HL-60/S4 (cell line): Measurements from ENCODE around the gene NEGR1.

Experiments used
- in situ Hi-C: fragments of 300-500 bp; cut with MboI; formaldehyde crosslinking; loops from 2 replicates; pipeline ENCODE4 v1.14.3; 2022; ENCODE audit warnings: low sequenced_read_pairs

The NEGR1 gene

DNA sequence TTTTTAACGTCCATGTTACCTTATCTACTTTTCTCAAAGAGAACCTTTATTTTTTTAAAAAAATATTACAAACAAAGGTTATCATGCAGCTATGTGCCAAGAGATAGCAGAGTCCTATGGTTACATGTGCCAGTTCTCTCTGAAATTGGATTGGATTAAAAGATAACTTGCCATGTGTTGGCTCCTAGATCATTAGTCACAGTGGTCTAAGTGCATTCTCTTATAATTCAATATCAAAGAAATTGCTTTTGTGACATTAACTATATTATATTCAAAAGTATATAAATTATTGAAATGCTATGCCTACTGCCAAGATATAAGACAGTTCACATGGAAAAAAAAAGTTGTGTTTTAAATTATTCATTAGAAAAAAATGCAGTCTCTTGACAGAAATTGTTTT lies 494.2 kb downstream of the NEGR1 start:
- in situ Hi-C loops = no loop called here

DNA sequence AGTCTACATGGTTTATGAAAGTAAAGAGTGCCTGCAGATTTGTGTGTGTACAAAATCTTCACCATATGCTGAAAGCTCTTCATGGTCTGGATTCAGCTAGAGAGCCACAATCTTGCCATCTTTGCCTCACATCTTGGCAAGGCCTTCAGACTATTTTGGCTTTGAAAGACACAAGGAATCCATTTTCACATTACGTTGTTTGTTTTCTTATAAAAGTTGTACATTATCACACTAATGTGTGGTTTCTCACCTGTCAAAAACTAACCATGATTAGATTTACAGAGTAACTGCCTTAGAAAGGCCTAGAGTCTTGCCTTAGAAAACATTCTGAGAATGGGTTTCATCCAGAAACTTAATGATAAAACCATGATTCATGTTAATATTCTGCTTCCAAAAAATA lies 494.6 kb downstream of the NEGR1 start:
- in situ Hi-C loops = no loop called here

DNA sequence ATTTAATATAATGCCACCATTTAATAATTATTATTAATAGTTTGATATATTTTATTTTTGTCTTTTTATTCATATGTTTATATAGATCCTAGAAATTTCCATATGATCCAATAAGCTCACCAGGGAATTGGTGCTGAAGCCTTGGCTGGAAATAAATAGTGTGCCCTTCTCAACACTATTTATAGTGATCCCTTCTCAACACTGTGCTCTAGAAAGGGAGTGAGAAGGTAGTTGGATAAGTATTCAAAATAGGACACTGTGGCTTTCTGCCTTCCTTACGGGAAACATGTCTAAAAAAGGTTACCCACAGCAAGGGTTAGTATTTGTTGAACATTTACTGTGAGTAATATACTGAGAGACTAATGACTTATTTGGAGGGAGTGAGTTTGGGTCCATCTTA lies 496.1 kb downstream of the NEGR1 start:
- in situ Hi-C loops = no loop called here

DNA sequence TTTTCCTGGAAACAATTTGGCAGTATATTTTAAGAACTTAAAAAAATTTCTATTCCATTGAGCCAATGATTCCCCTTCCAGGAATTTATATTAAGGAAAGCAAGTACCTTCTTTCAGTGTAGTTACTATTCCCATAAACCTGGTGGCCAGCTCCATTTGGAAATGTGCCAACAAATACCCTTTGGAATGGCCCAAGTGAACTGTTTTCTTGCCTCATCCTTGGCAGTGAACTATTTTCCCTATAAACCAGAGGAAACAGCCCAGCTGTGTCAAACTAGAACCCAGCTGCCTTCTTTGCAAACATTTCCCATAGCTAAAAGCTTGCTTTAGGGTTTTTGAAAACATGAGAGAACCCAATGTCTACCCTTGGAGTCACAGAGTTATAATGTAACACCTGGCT lies 496.9 kb downstream of the NEGR1 start:
- in situ Hi-C loops = no loop called here

DNA sequence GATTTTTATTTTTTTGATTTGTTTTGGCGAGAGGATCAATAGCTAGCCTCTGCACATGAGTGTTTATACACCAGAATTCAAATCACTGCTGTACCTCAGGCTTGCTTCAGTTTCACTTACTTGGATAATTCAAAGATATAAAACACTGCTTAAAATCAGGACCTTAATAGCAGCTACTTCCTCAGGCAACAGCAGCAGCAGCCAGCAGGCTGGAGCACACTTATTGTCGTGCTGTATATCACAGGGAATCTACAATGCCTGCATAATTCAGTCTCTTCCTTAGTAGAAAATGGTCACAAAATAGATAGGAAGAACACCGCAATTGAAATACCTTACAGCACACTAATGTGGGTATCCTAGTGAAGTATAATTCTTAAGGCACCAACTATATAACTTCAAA lies 497.3 kb downstream of the NEGR1 start:
- in situ Hi-C loops = no loop called here

DNA sequence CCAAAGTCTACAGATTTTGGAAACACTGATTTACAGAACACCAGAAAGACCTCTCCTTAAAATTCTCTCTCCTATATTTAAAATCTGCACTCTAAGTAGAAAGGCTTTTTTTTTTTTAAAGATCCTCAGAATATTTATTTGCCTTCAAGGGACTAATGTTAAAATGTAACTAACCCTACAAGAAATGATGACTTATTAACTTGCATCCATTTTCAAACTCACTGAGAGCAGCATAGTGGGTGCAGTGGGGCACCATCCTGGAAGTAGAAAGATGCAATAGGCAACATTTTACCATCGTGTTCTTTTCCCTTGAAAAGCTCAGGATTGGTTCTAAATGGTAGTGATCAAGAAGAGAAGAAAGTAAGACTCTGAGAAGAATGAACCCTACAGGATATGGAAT lies 498.1 kb downstream of the NEGR1 start:
- in situ Hi-C loops = no loop called here

DNA sequence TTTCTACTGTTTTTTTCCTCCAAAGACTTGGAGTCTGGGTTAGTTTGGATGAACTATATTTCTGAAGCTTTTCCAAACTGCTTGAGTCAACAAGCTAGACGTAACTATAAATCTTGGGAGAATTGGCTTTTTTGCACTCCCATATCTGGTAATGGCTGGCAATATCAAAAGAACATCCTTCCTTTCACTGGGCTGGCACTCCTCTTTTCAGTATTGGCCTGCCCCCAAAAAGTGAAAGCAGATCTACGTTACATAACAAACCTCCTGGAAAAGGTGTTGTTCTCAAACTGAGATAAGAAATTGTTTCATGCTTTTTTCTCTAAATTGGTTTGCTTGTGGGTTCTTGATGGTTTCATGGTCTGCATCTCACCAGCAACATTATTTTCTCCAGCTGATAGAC lies 499.3 kb downstream of the NEGR1 start:
- in situ Hi-C loops = no loop called here

DNA sequence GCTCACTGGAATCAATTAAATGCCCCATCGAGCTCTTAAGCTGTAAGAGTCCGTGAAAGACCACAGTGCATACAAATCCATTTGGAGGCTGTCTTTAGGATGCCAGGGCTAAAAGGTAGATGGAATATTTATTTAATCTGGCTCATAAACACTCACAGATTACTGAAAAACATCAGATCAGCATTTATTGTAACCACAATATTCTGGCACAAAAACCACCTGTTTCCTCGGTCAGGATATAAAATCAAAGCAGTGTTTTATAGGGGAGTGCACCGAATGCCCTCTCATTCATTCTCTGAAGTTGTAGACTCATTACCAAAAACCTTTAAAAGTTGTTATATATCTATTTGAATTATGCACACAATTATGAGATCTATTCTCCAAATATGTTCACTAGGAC lies 500.9 kb downstream of the NEGR1 start:
- in situ Hi-C loops = no loop called here

DNA sequence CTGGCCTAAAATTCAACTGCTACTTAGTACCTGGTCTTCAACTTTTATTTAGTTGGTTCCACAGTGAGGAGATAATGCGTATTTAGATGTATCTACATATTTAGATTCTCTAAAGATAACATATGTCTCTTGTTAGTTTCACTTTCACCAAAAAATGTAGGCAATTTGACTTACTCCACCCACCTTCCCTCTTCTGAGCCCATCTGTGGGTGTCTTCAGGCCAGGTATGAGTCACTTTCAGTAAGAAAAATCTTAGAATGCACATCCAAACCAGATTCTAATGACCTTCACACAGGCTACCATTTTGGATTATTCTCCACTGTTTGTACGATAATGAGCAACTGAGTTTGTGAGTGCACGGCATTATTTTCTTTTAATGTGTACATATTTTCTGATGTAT lies 501.7 kb downstream of the NEGR1 start:
- in situ Hi-C loops = no loop called here

DNA sequence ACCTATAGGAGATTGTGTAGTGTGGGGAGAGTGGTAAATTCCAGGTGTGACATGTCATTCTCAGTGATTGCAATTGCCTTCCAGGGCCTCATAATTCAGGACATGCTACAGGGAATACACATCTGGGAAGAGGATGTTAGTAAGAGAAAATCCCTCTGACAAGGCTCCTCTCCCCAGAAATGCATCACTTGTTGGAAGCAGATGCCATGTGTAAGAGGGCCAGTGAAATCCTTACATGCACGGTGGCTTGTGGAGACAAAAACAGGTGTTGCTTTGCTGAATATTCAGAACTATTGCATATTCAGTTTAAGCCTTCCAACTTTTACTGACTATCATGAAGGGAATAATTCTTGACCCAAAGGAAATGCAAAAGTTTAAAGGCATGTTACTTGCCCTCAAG lies 503.4 kb downstream of the NEGR1 start:
- in situ Hi-C loops = no loop called here

DNA sequence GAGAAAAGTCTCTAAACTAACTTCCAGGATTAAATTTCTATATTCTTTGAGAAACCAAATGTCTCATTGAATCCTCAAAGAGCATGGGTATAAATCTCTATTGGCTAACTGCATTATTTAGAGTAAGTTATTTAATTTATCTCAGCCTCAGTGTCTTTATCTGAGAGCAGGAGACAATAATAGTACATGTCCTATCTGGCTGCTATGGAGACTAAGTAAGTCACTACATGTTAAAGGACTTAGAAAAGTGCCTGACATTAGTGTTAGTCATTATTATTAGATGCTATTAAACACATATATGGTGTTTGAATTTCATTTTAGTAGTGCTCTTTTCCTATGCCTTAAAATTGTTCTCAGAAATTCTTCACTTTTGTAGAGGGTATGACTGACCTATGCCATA lies 505.2 kb downstream of the NEGR1 start:
- in situ Hi-C loops = no loop called here

DNA sequence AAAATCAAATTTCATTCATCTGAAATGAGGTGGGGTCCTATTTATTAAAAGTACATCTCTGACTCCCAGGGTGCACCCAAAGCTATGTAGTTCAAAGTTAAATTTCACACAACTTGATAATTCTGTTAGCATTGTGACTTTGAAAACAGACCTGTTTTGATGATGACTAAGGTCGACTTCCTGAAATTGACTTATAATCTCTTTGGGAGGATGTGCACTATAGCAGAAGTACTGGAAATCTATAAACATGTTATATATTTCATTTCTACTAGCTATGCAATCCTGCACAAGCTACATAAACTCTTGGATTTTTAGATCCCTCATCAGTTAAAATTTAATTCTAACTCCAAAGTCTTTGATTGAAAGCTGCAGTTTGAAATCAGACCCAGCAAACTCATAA lies 507.6 kb downstream of the NEGR1 start:
- in situ Hi-C loops = no loop called here

DNA sequence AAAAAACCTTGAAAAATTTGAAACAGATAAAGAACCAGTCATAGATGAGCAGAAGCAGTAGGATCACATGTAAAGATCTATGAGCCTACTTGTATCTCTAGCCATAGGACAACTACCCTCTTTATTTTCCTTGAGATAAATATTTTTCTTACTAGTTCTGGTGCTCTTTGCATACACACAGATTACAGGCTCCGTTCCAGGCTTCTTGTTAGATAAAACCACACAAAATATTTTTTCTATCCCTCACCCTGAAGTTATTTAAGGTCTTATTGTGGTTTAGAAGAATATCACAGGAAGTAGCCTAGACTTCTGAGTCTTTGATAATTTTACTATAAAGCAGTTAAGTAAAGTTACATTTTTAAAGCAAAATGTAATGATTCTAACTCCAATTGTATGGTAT lies 512.2 kb downstream of the NEGR1 start:
- in situ Hi-C loops = no loop called here

DNA sequence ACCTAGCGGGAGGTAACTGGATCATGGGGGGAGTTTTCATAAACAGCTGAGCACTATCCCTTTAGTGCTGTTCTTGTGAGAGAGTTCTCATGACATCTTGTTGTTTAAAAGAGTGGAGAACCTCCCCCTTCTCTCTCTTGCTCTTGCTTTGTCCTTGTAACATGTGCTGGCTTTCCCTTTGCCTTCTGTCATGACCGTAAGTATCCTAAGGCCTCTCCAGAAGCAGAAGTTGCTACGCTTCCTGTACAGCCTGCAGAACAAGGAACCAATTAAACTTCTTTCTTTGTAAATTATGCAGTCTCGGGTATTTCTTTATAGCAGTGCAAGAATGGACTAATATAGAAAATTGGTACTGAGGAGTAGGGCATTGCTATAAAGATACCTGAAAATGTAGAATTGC lies 515.6 kb downstream of the NEGR1 start:
- in situ Hi-C loops = no loop called here

DNA sequence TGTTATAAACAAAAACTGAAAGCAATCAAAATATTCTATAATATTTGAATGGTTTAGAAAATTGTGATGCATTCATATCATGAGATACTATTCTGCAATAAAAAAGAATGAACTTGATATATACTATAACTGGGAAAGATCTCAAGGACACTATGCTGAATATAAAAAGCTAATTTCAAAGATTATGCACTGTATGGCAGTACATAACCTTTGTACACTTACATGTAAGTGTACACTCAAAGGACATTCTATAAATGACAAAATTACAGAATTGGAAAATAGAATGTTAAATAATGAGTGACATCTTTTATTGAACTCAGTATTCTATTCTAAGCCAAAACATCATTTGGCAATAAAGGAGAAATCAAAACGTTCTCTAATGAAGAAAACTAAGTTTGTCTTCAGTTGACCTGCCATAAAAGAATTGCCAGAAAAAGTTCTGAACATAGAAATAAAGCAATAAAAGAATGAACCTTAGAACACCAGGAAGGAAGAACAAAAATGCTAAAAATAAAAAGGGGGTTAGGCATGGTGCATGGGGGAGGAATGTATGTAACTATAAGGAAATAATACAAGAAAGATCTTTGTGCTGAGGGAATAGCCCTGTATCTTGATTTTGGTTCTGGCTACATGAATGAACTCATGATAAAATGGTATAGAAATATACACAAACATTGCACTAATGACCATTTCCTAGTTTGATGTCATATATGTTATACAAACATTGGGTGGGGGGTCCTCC lies 519.7 kb downstream of the NEGR1 start:
- in situ Hi-C loops = no loop called here

DNA sequence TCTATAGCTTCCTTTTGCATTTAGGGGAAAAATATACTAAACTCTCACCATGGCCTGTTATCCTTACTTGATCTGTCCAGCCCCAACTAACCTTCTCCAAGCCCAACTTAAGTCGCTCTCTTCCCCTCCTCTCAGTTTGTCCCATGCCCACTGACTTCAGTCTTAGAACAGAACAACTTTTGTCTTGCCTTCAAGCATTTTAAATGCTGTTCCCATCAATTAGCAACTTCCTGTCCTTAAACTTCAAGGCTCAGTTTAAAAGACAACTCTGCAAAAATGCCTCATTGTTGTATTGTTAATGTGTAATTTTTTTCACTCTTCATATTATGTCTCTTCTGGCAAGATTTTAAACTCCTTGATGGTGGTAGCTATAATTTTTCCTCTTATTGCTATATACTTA lies 526.9 kb downstream of the NEGR1 start:
- in situ Hi-C loops = no loop called here

DNA sequence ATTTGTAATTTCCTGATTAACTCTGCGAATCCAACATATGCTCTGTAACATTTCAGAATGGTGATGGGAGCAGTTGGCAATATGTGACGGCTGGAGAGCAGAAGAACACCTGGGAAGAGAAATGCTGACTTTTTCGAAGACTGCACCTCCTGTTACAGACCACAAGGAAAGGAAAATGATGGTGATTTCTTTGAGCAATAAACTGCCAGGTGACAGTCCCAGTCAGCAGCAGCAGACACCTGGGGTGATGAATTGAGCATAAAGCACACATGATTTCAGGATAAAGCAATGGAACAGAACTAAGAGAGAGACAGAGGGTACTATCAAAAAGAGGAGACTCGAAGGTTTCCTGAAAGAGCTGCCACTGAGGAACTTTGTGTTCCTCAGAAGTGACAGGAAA lies 528.6 kb downstream of the NEGR1 start:
- in situ Hi-C loops = no loop called here

DNA sequence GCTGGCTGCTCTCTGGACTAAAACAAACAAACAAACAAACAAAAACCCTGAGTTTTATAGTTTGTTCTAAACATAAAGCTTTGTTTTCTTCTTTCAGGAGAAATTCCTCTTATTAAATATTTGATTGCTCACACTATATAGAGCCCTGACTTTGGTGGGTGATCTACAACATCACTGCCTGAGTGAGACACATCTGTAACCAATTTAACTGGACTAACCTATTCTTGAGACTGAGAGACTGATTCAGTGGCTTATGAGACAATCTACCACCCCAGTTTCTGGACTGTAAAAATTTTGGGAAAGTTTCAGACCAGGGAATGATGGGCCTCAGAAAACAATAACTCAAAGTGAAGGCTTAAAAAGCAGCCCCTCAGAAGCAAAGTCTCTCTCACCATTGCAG lies 537.0 kb downstream of the NEGR1 start:
- in situ Hi-C loops = no loop called here

DNA sequence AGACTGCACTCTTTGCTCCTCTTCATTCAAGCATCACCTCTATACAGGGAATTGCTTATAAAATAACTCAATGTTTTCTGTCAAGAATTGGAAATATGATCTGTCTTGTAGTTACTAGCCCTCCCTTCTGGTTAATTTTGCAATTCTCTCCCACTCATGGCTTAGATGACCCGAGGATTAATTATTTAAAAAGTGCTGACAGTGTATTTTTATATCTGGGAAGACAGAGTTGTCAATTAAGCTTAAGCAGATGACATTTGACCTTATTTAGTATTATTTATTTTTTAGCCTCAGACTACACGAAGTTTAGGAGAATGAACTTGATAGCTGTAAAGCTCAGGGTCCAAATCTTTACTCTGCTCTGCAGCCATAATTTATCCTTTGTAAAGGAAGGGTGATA lies 538.5 kb downstream of the NEGR1 start:
- in situ Hi-C loops = no loop called here

DNA sequence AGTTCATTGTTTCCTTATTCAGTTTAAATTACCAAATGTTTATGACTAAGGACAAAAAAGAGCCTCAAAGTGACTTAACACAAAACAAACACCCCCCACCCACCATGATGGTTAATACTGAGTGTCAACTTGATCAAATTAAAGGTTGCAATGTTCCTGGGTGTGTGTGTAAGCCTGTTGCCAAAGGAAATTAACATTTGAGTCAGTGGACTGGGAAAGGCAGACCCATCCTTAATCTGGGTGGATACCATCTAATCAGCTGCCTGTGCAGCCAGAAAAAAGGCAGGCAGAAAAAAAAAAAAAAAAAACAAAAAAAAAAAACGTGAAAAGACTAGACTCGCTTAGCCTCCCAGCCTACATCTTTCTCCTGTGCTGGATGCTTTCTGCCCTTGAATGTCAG lies 543.4 kb downstream of the NEGR1 start:
- in situ Hi-C loops = no loop called here

DNA sequence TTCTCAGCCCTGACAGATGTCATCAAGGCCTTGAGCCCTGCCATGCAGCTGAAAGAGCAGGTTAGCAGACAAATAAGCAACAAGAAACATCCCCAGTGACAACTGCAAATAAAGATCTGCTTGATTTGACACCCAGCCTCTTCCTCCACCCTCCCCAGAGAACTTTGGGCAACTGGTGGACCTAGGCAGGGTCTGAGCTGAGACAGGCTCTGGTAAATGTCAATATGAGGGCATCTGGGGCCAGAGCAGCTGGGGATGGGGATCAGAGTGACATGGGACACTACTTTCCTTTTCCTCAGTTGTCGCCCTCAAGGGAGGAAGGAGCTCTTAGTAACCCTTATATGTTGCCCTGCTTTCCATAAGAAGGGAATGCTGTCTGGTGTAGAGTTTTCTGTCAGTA lies 544.1 kb downstream of the NEGR1 start:
- in situ Hi-C loops = no loop called here

DNA sequence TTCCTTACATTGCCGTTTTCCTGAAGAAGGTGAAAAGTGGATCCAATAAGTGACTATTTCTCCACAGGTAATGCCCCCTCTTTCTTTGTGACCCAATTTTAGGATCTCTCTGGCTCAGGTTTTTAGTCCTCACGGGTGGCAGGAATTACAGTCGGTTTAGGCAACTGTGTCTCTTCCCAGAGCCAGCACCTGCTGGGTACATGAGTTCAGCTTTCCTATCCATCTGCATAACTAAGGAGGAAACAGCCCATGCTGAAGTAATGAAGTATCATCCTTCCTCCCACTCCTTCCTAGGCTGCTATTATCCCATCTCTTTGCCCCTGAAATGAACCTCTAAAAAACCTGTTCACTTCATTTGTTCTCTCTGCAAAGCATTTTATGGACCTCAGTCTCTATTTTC lies 544.6 kb downstream of the NEGR1 start:
- in situ Hi-C loops = no loop called here

DNA sequence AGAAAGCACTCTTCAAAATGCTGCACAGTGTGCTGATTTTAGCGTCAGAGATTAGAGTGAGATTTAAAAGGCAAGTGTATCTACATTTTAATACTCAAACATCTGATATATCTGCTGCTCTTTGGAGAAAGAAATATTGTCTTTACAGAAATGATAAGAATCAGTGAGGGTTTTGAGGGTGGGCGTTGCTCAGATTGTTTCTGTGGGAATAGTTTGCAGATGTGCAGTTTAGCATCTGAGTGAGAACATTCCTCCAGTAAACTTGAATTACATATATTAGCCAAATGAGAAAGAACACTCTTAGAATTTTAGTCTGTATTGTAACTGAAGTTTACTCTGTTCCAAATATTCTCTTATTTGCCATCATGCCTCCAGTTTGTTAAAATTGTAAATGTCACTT lies 549.2 kb downstream of the NEGR1 start:
- in situ Hi-C loops = no loop called here
